HG02678 (cell line): ENCODE results near the gene FMOD.
"Not testable (repeated sequence)": the region's sequence is repeated elsewhere in the genome, so short reads cannot be mapped to it uniquely, and the experiment has no call there.

Experiments used
- ATAC-seq: cut with Tn5 transposase; IDR thresholded peaks from one replicate; pipeline ENCODE4 v1.9.1; 2021; ENCODE audit warnings: mild to moderate bottlenecking, moderate library complexity; ENCODE audit not compliant: unreplicated experiment

FMOD gene

GRCh38 chr1:203327684-203328457, 23.1 kb downstream of the FMOD start:
- ATAC-seq = peak; percentile 29

- peak; percentile 69 for ATAC-seq
Measured at GRCh38 chr1:203326830-203327683, 23.9 kb downstream of the FMOD start.

GRCh38 chr1:203325418-203326091, 25.4 kb downstream of the FMOD start:
- ATAC-seq = no peak

DNA sequence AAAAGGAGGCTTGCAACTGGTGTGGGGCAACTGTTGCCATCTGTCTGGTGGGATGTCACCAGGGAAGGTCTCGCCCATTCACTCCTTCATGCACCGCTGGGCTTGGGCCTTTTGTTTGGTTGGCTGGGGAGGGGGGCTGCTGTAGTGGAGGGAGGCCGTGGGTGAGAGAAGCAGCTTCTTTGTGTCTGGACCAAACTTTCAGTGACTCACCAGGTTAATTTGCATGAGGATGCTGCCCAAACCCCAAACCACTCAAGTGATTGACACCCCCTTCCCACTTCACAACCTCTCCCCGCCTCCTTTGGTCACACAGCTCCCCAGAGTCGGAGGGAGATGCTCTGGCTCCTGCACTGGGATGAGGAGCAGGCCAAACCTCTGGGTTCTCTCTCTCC, 25.9 kb downstream of the FMOD start:
- ATAC-seq = peak; percentile 26

GRCh38 chr1:203324105-203325025, 26.6 kb downstream of the FMOD start:
- no peak for ATAC-seq

DNA sequence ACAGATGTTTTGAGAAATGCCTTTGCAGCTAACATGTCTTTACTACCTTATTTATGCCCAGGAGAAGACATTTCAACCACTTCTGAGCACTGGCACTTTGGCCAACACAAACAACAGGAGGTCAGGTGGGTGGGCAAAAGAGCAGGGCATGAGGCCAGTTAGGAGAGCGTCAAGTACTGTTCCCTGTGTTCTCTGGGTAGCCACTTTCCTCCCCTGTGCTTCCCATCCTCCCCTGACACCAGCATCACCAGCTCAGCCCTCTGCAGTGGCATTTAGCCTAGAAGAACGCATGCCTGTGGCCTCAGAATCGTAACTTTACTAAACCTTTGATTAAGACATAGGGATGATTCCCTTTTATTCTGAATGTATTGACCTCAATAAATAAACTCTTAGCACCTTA, 27.3 kb downstream of the FMOD start:
- ATAC-seq = no peak

- ATAC-seq = no peak
Measured at GRCh38 chr1:203322500-203323179, 28.3 kb downstream of the FMOD start.

- ATAC-seq = no peak
Measured at GRCh38 chr1:203321273-203322052, 29.5 kb downstream of the FMOD start.

DNA sequence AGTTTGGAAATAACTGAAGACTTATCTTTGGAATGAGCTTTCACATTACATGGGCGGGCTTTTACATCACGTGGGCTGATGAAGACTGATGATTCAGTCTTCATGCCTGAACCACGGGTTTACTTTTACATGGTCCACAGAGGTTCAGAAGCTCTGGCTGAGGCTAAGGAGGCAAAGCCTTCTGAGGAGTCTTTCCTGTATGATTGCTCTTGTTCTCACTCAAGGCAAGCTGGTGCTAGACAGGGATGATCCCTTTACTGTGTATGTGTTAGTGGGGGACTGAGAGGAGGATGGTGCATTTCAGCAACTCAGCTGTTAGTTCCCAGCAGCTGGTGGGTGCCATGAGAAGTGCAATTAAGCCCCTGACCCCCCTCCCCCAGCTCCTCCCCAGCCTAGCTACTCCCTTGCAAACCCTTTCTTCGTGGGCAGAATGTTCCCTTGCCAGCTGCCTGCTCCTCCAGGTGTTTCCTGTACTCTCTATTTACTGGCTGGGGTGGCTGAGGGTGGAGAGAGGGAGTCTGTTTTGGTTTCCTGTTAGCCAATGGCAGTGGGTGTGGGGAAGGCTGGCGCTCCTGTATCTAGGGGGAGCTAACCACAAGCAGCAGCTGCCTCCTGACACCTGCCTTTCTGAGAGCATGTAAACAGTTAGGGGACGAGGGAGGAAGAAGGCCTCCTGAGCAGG, 30.2 kb downstream of the FMOD start:
- ATAC-seq = peak; percentile 71

DNA sequence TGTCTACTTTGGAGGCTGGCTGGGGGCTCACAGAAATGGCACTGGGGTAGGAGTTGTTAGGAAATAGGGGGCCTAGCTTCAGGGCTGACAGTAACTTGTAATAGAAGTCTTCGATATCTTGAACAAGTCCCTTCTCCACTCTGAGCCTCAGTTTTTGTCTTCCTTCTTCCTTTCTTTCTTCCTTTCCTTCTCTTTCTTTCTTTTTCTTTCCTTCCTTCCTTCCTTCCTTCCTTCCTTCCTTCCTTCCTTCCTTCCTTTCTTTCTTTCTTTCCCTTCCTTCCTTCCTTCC, 32.7 kb downstream of the FMOD start:
- ATAC-seq = no peak

GRCh38 chr1:203317429-203318228, 33.3 kb downstream of the FMOD start:
- no peak for ATAC-seq

- ATAC-seq = no peak
Measured at GRCh38 chr1:203316626-203317093, 34.3 kb downstream of the FMOD start.

- not testable (repeated sequence) for ATAC-seq
Measured at GRCh38 chr1:203314025-203314759, 36.7 kb downstream of the FMOD start.

- no peak for ATAC-seq
Measured at GRCh38 chr1:203311368-203312301, 39.3 kb downstream of the FMOD start.

DNA sequence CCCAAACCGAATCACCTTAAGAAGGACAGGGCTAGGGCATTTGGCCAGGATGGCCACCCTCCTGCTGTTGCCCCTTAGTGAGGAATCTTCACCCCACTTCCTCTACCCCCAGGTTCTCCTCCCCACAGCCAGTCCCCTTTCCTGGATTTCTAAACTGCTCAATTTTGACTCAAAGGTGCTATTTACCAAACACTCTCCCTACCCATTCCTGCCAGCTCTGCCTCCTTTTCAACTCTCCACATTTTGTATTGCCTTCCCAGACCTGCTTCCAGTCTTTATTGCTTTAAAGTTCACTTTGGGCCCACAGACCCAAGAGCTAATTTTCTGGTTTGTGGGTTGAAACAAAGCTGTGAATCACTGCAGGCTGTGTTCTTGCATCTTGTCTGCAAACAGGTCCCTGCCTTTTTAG, 42.0 kb downstream of the FMOD start:
- ATAC-seq = no peak

DNA sequence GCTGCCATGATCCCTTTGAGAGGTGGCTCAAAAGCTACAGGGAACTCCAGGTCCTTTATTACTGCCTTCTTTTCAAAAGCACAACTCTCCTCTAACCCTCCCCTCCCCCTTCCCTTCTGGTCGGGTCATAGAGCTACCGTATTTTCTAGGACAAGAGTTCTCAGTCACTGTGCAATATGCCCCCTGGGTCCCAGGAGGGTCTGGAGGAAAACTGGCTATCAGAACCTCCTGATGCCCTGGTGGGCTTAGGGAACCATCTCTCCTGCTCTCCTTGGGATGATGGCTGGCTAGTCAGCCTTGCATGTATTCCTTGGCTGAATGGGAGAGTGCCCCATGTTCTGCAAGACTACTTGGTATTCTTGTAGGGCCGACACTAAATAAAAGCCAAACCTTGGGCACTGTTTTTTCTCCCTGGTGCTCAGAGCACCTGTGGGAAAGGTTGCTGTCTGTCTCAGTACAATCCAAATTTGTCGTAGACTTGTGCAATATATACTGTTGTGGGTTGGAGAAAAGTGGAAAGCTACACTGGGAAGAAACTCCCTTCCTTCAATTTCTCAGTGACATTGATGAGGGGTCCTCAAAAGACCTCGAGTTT, 42.5 kb downstream of the FMOD start:
- no peak for ATAC-seq
